ENCODE data around the gene B2M. TPM values are rescaled to one million over a fixed set of nuclear protein-coding genes. Genes with fewer than 3 reads are reported as not detected.

B2M gene
- polyA plus RNA-seq, 1 donor (not counting 4 experiments of a cell fraction or from before 2014, with no cell fraction given): 3,098 TPM

- no peak for TF ChIP-seq EZH2 (IDR thresholded peaks at IDR 0.05; ENCODE audit: low read length)
- no peak for TF ChIP-seq CTCF (optimal IDR thresholded peaks at IDR 0.05 in 1 of 3, IDR thresholded peaks at IDR 0.05 in 1 of 3, conservative IDR thresholded peaks at IDR 0.05 in 1 of 3; ENCODE audit: extremely low read depth in 1 of 3, insufficient read depth in 2 of 3, low read length in 3 of 3)
- H3K79me2 ChIP-seq (ENCODE audit: control insufficient read depth, insufficient read depth, low read length): peaks cover 2% of the 10 kb centered on the region
- no peaks in the 10 kb centered on the region for H3K9me1 ChIP-seq (ENCODE audit: control insufficient read depth, extremely low read depth, insufficient read depth, low read length)
- dilution Hi-C loops (cut with MboI; ENCODE audit: extremely low pct_ligation_motif_present, low sequenced_read_pairs): no loop called here
- H3K27ac ChIP-seq (ENCODE audit: control insufficient read depth, insufficient read depth, low read length): peak overlapping the region; percentile 97
- FAIRE-seq (no peak), DNase-seq (ENCODE audit: low read depth, low spot score) (no peak)
- no peaks in the 10 kb centered on the region for H3K9me3 ChIP-seq (ENCODE audit: control insufficient read depth, low read depth, low read length)
- peak overlapping the region; percentile 93 for H3K4me2 ChIP-seq (ENCODE audit: control insufficient read depth, extremely low read depth, insufficient read depth, low read depth, low read length)
- no peaks in the 10 kb centered on the region for H3K27me3 ChIP-seq (ENCODE audit: control insufficient read depth, extremely low read depth, insufficient read depth, low read length)
- H3K4me3 ChIP-seq (ENCODE audit: control insufficient read depth in 2 of 3, extremely low read depth in 1 of 3, insufficient read depth in 2 of 3, low read depth in 1 of 3, low read length in 3 of 3): peak overlapping the region in 2 of 3 experiments; percentile 45 to 56
- peak overlapping the region; percentile 73 for H3K9ac ChIP-seq (ENCODE audit: control insufficient read depth, extremely low read depth, insufficient read depth, low read length)
- H3K36me3 ChIP-seq (ENCODE audit: control insufficient read depth in 2 of 2, extremely low read depth in 1 of 2, insufficient read depth in 2 of 2, low read length in 2 of 2): no peaks in the 10 kb centered on the region
- peaks cover 40% of the 10 kb centered on the region for H3K4me1 ChIP-seq (ENCODE audit: control insufficient read depth, extremely low read depth, insufficient read depth, low read length)
- H4K20me1 ChIP-seq (ENCODE audit: control insufficient read depth, extremely low read depth, insufficient read depth, low read length): no peaks in the 10 kb centered on the region
- peak overlapping the region; percentile 90 for H2AFZ ChIP-seq (ENCODE audit: control insufficient read depth, low read length)
Observed at GRCh38 chr15:44726136-44726535, 14.8 kb downstream of the B2M start.

- Histone ChIP-seq H3K9ac (ENCODE audit: control insufficient read depth, extremely low read depth, insufficient read depth, low read length) (peak overlapping the region; percentile 73), H2AFZ (ENCODE audit: control insufficient read depth, low read length) (peak overlapping the region; percentile 90), H3K9me1 (ENCODE audit: control insufficient read depth, extremely low read depth, insufficient read depth, low read length) (no peaks in the 10 kb centered on the region), H3K36me3 (ENCODE audit: control insufficient read depth in 2 of 2, extremely low read depth in 1 of 2, insufficient read depth in 2 of 2, low read length in 2 of 2) (no peaks in the 10 kb centered on the region), H3K27me3 (ENCODE audit: control insufficient read depth, extremely low read depth, insufficient read depth, low read length) (no peaks in the 10 kb centered on the region), H3K79me2 (ENCODE audit: control insufficient read depth, insufficient read depth, low read length) (peaks cover 2% of the 10 kb centered on the region), H3K4me1 (ENCODE audit: control insufficient read depth, extremely low read depth, insufficient read depth, low read length) (peaks cover 40% of the 10 kb centered on the region), H3K9me3 (ENCODE audit: control insufficient read depth, low read depth, low read length) (no peaks in the 10 kb centered on the region), H4K20me1 (ENCODE audit: control insufficient read depth, extremely low read depth, insufficient read depth, low read length) (no peaks in the 10 kb centered on the region), H3K4me2 (ENCODE audit: control insufficient read depth, extremely low read depth, insufficient read depth, low read depth, low read length) (peak overlapping the region; percentile 93), H3K4me3 (ENCODE audit: control insufficient read depth in 2 of 3, extremely low read depth in 1 of 3, insufficient read depth in 2 of 3, low read depth in 1 of 3, low read length in 3 of 3) (peak overlapping the region in 2 of 3 experiments; percentile 45 to 56), H3K27ac (ENCODE audit: control insufficient read depth, insufficient read depth, low read length) (peak overlapping the region; percentile 97)
- FAIRE-seq: peak; percentile 94
- dilution Hi-C loops (cut with MboI; ENCODE audit: extremely low pct_ligation_motif_present, low sequenced_read_pairs): no loop called here
- DNase-seq (ENCODE audit: low read depth, low spot score): peak; percentile 66
- TF ChIP-seq CTCF (optimal IDR thresholded peaks at IDR 0.05 in 1 of 3, IDR thresholded peaks at IDR 0.05 in 1 of 3, conservative IDR thresholded peaks at IDR 0.05 in 1 of 3; ENCODE audit: extremely low read depth in 1 of 3, insufficient read depth in 2 of 3, low read length in 3 of 3) (no peak), EZH2 (IDR thresholded peaks at IDR 0.05; ENCODE audit: low read length) (no peak)
Observed at GRCh38 chr15:44726568-44727484, 15.5 kb downstream of the B2M start.

Data from keratinocyte (primary cell).